NCI-H82 treated with DMSO at 0.1 percent for 48 hours (cell line): ENCODE measurements around the gene BRAF.
"Not testable (repeated sequence)": the region's sequence is repeated elsewhere in the genome, so short reads cannot be mapped to it uniquely, and the experiment has no call there.

Source experiments
- DNase-seq: peaks from one replicate; lab custom pipeline; 2025; ENCODE audit not compliant: unreplicated experiment; lab: John Stamatoyannopoulos, UW

BRAF gene

GRCh38 chr7:140920745-140921144 lies 4.0 kb downstream of the BRAF start:
- no peak for DNase-seq

DNA sequence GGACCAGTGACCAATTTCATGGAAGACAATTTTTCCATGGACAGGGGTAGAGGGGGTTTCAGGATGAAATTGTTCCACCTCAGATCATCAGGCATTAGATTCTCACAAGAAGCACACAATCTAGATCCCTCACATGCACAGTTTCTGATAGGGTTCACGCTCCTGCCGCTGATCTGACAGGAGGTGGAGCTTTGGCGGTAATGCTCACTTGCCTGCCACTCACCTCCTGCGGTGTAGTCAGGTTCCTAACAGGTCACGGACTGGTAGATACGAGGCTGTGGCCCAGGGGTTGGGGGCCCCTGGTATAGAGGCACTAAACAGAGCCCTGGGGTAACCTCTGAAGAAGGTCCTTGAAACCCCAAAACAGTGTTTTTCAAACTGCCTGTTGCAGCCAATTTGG lies 6.5 kb downstream of the BRAF start:
- no peak for DNase-seq

GRCh38 chr7:140917258-140917657 lies 7.5 kb downstream of the BRAF start:
- DNase-seq = no peak

DNA sequence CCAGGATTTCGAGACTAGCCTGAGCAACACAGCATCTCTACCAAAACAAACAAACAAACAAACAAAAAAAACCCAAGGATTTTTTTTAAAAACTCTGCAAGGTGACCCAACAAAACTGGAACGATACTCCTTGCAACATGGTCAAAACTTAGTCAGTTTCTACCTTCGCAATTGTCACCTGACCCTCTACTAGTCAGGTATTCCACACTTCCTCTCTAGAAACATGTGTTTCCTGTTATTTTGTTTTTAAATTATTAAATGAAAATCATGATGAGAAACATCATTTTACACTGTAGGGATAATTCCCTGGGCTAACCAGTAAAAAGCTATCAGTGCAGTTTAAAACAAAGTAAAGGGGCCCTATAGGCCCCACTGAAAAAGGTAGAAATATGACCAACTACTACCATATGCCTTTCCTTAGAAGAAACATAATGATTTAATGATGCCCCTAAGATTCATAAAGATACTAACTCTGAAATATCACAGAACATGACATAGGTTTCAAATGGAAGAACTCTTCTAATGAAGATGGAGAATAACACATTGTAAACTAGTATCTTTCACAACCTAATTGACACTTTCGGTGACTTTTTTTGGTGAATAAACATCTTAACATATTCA lies 8.7 kb downstream of the BRAF start:
- DNase-seq = no peak

DNA sequence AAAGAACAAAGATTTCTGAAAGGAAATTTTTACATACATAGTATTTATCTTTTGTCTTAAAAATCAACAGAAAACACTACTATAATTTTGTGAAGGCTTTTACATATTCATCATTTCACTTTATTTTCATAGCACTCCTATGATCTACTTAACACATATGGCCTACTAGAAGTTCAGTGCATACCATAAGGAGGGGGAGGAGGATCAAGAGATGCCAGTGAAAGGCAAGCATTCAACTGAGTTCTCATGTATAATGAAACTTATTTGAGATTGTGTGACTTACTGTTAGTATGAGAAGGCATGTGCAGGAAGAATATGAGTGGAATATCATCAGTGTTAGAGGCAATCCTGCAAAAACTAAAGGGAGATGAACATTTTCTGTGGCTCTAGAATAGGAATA lies 10.6 kb downstream of the BRAF start:
- DNase-seq = no peak

DNA sequence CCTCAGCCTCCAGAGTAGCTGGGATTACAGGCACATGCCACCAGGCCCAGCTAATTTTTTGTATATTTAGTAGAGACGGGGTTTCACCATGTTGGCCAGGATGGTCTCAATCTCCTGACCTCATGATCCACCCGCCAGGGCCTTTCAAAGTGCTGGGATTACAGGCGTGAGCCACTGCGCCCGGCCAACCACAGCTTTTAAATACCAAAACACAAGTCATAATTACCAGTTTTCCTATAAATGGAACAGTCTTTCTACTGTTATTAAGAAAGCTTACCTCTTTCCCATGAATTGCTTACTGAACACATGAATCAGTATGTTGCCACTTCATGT lies 11.2 kb downstream of the BRAF start:
- DNase-seq = not testable (repeated sequence)

DNA sequence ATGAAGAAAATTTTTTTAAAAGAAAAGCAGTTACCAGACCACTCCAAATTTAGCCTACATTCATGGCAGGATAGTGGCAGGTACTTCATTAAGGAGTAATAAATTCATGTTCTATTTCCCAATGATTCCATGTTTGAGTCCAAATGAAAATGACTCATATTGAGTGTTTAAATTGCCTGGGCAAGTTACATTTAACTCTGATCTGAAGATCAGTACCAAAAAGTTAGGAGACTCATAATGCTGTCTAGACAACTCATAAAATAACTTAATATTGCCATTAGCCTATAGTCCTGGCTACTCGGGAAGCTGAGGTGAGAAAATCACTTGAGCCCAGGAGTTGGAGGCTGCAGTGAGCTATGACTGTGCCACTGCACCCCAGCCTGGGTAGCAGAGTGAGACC lies 13.0 kb downstream of the BRAF start:
- DNase-seq = no peak

- no peak for DNase-seq
These were observed 15.1 kb downstream of the BRAF start for GRCh38 chr7:140909476-140910161.

DNA sequence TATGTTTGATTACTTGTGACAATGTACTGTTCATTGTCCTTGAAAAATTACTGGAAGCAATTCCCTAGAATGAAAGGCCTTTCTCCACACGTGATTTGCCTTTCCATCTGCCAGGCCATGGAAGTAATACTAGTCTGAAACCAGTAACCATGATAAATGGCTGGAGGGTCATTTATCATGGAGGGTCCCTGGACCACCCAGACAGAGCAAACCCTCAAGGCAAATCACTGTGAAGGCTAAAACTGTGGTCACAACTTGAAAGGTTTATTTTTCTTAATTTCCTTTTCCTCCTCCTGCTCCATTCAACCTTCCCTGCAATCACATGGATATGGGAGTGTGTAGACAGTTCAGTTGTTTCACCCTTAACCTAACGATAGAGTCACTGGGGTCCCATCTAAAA lies 16.4 kb downstream of the BRAF start:
- DNase-seq = no peak

GRCh38 chr7:140903741-140904480 lies 20.8 kb downstream of the BRAF start:
- DNase-seq = no peak

DNA sequence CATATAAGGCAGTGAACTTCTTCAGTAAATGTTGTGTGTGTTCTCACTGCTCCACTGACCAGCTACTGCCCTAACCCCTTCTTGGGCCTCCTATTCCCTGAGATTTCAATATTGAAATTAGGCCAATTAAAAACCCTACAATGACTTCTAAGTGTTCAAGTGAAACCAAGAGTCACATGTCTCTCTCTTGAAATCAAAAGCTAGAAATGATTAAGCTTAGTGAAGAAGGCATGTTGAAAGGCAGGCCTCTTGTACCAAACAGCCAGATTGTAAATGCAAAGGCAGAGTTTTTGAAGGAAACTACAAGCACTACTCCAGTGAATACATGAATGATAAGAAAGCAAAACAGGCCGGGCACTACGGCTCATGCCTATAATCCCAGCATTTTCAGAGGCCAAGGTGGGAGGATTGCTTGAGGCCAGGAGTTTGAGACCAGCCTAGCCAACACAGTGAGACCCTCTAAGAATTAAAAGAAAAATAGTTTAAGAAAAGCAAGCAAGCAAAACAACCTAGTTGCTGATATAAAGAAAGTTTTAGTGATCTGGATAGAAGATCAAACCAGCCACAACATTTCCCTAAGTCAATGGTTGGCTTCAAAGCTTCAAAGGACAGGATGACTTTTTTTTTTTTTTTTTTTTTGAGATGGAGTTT lies 22.3 kb downstream of the BRAF start:
- DNase-seq = no peak

GRCh38 chr7:140901941-140902302 lies 22.8 kb downstream of the BRAF start:
- DNase-seq = no peak

- peak; percentile 66 for DNase-seq
These were observed 24.8 kb downstream of the BRAF start for GRCh38 chr7:140899883-140900282.

DNA sequence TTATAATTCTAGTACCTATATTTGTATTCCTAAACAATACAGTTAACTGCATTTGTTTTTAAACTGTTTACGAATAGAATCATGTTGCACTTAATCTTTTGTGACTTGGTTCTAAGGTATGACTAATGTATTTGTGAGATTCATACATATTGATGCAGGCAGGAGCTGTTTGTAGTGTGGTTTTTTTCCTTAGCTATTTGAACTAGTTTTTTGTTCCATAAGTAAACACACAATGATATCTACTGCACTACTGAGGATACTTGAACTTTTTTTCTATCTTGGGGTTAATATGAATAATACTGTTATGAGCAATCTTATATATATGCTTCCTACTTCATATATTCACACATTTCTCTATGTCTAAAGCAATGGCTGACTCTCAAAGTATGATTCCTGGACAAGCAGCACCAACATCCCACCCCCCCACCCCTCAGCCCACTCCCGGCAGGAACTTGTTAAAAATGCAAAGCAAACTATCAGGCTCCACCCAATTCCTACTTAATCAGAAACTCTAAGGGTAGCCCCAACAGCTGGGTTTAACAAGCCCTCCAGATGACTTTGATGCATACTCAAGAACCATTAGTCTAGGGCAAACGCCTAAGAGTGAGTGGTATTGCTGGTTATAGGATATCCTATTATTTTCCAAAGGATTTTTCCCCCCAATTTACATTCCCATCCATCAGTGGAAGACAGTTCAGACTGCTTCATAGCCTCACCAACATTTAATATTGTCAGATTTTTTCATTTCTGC lies 25.8 kb downstream of the BRAF start:
- DNase-seq = no peak

- DNase-seq = no peak
These were observed 27.7 kb downstream of the BRAF start for GRCh38 chr7:140896996-140897395.

DNA sequence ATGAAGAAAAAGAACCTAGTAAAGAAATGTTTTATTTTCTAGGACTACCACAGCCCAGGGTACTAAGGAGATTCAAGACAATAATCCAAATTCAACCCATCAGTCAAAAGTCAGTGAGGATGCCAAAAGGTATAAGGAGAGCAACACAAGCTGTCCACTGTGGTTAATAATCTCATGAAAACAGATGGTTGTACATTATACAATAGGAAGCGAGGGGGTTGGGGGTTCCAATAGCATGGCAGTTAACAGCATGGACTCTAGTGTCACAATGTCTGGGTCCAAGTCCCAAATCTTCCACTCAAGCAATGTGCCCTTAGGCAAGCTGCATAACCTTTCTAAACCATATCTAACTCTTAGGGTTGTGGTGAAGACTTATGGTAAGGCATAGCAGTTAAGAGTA lies 35.1 kb downstream of the BRAF start:
- DNase-seq = peak; percentile 98

DNA sequence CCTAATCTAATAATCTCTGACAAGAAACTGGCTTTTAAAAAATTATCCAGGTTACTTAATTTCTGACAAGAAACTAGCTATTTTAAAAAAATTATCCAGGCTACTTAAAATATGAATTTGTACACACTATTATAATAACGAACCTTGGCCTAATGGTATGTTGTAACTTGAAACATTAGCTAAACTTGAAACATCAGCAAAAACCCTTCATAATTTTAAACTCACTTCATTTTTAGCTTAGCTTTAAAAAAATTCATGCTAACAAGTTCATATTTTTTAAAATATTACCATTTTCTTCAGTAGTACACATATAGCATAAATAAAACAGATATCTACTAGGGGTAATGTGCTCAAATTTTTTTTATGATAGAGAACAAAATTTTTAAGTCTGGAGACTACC lies 35.6 kb downstream of the BRAF start:
- no peak for DNase-seq

GRCh38 chr7:140888087-140888486 lies 36.6 kb downstream of the BRAF start:
- DNase-seq = no peak

GRCh38 chr7:140885735-140886334 lies 38.9 kb downstream of the BRAF start:
- DNase-seq = no peak

DNA sequence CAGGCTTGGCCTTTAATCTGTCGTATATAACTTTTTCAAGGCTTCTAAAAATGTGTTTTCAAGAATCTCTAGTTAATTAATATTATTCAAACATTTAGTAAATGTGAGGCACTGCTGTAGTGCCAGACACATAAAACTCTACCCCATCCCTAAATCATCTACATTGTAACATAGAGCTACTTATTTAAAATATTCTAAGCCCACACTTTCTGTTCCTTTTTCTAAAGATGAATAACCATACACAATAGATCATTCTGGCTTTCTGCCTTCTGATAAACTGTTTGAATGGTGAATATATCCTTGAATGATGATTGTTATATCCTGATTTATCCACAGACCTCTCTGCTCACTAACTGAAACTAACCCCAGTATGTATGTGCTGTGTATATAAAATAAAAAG lies 41.4 kb downstream of the BRAF start:
- DNase-seq = no peak

- not testable (repeated sequence) for DNase-seq
These were observed 41.9 kb downstream of the BRAF start for GRCh38 chr7:140882834-140883233.
